ENCODE measurements around the gene CD79A. TPM values are rescaled to one million over a fixed set of nuclear protein-coding genes. Genes with fewer than 3 reads are reported as not detected.

The CD79A gene
- polyA plus RNA-seq, 1 donor from 2014 or later: not detected

- Histone ChIP-seq H3K27me3 (ENCODE audit: insufficient read depth, low read depth, low read length) (peaks cover 48% of the 10 kb centered on the region), H4K20me1 (ENCODE audit: insufficient read depth) (no peaks in the 10 kb centered on the region)
Measured at GRCh38 chr19:41910240-41910991, 33.3 kb downstream of the CD79A start.

GRCh38 chr19:41910992-41911888 lies 34.2 kb downstream of the CD79A start:
- Histone ChIP-seq H3K27ac (ENCODE audit: low read length) (no peak overlapping the region), H3K27me3 (ENCODE audit: insufficient read depth, low read depth, low read length) (peaks cover 56% of the 10 kb centered on the region), H3K79me2 (replicated peaks; ENCODE audit: insufficient read depth, low read length) (no peaks in the 10 kb centered on the region), H3K4me2 (ENCODE audit: low read length) (no peak overlapping the region), H3K4me3 (ENCODE audit: low read length) (no peak overlapping the region), H2AFZ (ENCODE audit: low read depth, low read length) (no peak overlapping the region), H3K9ac (ENCODE audit: low read length) (no peak overlapping the region), H3K9me3 (ENCODE audit: low read length) (no peaks in the 10 kb centered on the region), H3K36me3 (ENCODE audit: insufficient read depth, low read length) (no peaks in the 10 kb centered on the region), H3K9me2 (ENCODE audit: insufficient read depth, low read length) (no peaks in the 10 kb centered on the region), H4K20me1 (ENCODE audit: insufficient read depth) (no peaks in the 10 kb centered on the region), H3F3A (ENCODE audit: insufficient read depth, low read length, poor library complexity, severe bottlenecking) (no peaks in the 10 kb centered on the region)
- TF ChIP-seq, protein P1, sequence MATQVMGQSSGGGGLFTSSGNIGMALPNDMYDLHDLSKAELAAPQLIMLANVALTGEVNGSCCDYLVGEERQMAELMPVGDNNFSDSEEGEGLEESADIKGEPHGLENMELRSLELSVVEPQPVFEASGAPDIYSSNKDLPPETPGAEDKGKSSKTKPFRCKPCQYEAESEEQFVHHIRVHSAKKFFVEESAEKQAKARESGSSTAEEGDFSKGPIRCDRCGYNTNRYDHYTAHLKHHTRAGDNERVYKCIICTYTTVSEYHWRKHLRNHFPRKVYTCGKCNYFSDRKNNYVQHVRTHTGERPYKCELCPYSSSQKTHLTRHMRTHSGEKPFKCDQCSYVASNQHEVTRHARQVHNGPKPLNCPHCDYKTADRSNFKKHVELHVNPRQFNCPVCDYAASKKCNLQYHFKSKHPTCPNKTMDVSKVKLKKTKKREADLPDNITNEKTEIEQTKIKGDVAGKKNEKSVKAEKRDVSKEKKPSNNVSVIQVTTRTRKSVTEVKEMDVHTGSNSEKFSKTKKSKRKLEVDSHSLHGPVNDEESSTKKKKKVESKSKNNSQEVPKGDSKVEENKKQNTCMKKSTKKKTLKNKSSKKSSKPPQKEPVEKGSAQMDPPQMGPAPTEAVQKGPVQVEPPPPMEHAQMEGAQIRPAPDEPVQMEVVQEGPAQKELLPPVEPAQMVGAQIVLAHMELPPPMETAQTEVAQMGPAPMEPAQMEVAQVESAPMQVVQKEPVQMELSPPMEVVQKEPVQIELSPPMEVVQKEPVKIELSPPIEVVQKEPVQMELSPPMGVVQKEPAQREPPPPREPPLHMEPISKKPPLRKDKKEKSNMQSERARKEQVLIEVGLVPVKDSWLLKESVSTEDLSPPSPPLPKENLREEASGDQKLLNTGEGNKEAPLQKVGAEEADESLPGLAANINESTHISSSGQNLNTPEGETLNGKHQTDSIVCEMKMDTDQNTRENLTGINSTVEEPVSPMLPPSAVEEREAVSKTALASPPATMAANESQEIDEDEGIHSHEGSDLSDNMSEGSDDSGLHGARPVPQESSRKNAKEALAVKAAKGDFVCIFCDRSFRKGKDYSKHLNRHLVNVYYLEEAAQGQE (IDR thresholded peaks at IDR 0.05; ENCODE audit: borderline replicate concordance): no peak
- TF ChIP-seq POLR2AphosphoS5 (IDR thresholded peaks at IDR 0.05): no peak
- TF ChIP-seq EP300 (conservative IDR thresholded peaks at IDR 0.05; ENCODE audit: poor library complexity, severe bottlenecking): no peak
- TF ChIP-seq TAF1 (IDR thresholded peaks at IDR 0.05; ENCODE audit: low read depth): no peak
- TF ChIP-seq RAD21 (conservative IDR thresholded peaks at IDR 0.05): no peak
- no peak for TF ChIP-seq MXI1 (conservative IDR thresholded peaks at IDR 0.05; ENCODE audit: poor library complexity, severe bottlenecking)
- TF ChIP-seq EZH2 (IDR thresholded peaks at IDR 0.05; ENCODE audit: borderline replicate concordance, insufficient read depth, low read length, poor library complexity, severe bottlenecking): no peak

More at GRCh38 chr19:41910240-41910991, 33.3 kb downstream of the CD79A start:
- no peaks in the 10 kb centered on the region for H3K79me2 ChIP-seq (replicated peaks; ENCODE audit: insufficient read depth, low read length)
- no peaks in the 10 kb centered on the region for H3K9me3 ChIP-seq (ENCODE audit: low read length)
- H3K4me2 ChIP-seq (ENCODE audit: low read length): no peak overlapping the region
- H3K27ac ChIP-seq (ENCODE audit: low read length): no peak overlapping the region
- no peaks in the 10 kb centered on the region for H3F3A ChIP-seq (ENCODE audit: insufficient read depth, low read length, poor library complexity, severe bottlenecking)
- H3K4me3 ChIP-seq (ENCODE audit: low read length): no peak overlapping the region
- H3K36me3 ChIP-seq (ENCODE audit: insufficient read depth, low read length): no peaks in the 10 kb centered on the region
- no peak overlapping the region for H2AFZ ChIP-seq (ENCODE audit: low read depth, low read length)
- no peaks in the 10 kb centered on the region for H3K9me2 ChIP-seq (ENCODE audit: insufficient read depth, low read length)
- H3K9ac ChIP-seq (ENCODE audit: low read length): no peak overlapping the region
- TF ChIP-seq CTCF (IDR thresholded peaks at IDR 0.05; ENCODE audit: poor library complexity, severe bottlenecking) (no peak), TAF1 (IDR thresholded peaks at IDR 0.05; ENCODE audit: low read depth) (no peak), POLR2AphosphoS5 (IDR thresholded peaks at IDR 0.05) (no peak), SMC3 (conservative IDR thresholded peaks at IDR 0.05; ENCODE audit: poor library complexity) (no peak), RAD21 (conservative IDR thresholded peaks at IDR 0.05) (no peak), EZH2 (IDR thresholded peaks at IDR 0.05; ENCODE audit: borderline replicate concordance, insufficient read depth, low read length, poor library complexity, severe bottlenecking) (no peak), MXI1 (conservative IDR thresholded peaks at IDR 0.05; ENCODE audit: poor library complexity, severe bottlenecking) (no peak), EP300 (conservative IDR thresholded peaks at IDR 0.05; ENCODE audit: poor library complexity, severe bottlenecking) (no peak)
- TF ChIP-seq, protein P1 (IDR thresholded peaks at IDR 0.05; ENCODE audit: borderline replicate concordance): no peak

Data from neural cell (in vitro differentiated cells).